Thymus (tissue), 11 donors: ENCODE data around the gene CCDC8. TPM values are rescaled to one million over a fixed set of nuclear protein-coding genes. Genes with fewer than 3 reads are reported as not detected.
A peak's percentile ranks its signal among the peaks of the same experiment; 100 is the strongest.

Source experiments
- DNase-seq, 9 donors: peaks; one replicate each; pipeline ENCODE4 v3.0.0-alpha.2; 2013; ENCODE audit warnings: low spot score in 9 of 9, low read depth in 6 of 9, missing footprints in 1 of 9
- H3K27ac ChIP-seq, 2 donors: one replicate each; pipeline ENCODE4 v1.5.1; 2013; ENCODE audit warnings: control low read depth in 1 of 2, low read depth in 1 of 2, low read length in 1 of 2, mild to moderate bottlenecking in 1 of 2, moderate library complexity in 1 of 2
- H3K27me3 ChIP-seq, 2 donors: one replicate each; pipeline ENCODE4 v1.5.1; 2013; ENCODE audit warnings: low read length in 1 of 2; ENCODE audit not compliant: control insufficient read depth in 2 of 2, insufficient read depth in 1 of 2
- H3K36me3 ChIP-seq, 2 donors: one replicate each; pipeline ENCODE4 v1.5.1; 2013; ENCODE audit warnings: low read length in 1 of 2, mild to moderate bottlenecking in 1 of 2, moderate library complexity in 1 of 2; ENCODE audit not compliant: control insufficient read depth in 2 of 2, insufficient read depth in 2 of 2
- H3K4me1 ChIP-seq, 2 donors: one replicate each; pipeline ENCODE4 v1.5.1; 2013; ENCODE audit warnings: low read length in 2 of 2; ENCODE audit not compliant: control insufficient read depth in 2 of 2, insufficient read depth in 2 of 2
- H3K4me3 ChIP-seq, 2 donors: one replicate each; pipeline ENCODE4 v1.5.1; 2013; ENCODE audit warnings: low read length in 2 of 2, control low read depth in 1 of 2, mild to moderate bottlenecking in 1 of 2
- H3K9me3 ChIP-seq, 2 donors: one replicate each; pipeline ENCODE4 v1.5.1; 2013; ENCODE audit warnings: low read length in 1 of 2, mild to moderate bottlenecking in 1 of 2; ENCODE audit not compliant: control insufficient read depth in 2 of 2, insufficient read depth in 1 of 2
- WGBS: extraction: QIAGEN DNeasy Blood & Tissue Kit; methylation state at CpG from one replicate; pipeline ENCODE4 v1.1.7; 2013; 5-methylcytosine and 5-hydroxymethylcytosine counted together
- polyA plus RNA-seq: library from polyadenylated mRNA; stranded (reverse); fragments of 200-250 nt; gene quantifications from one replicate; pipeline ENCODE4 v1.2.3, GENCODE V29; 2013
- total RNA-seq: library from RNA; stranded (reverse); fragments of 120-200 nt; gene quantifications from one replicate; pipeline ENCODE4 v1.2.4, GENCODE V29; 2013
- donor health status: healthy.

The CCDC8 gene
- total and polyA plus RNA-seq, 2 donors = 8.6 to 10.3 TPM

DNA sequence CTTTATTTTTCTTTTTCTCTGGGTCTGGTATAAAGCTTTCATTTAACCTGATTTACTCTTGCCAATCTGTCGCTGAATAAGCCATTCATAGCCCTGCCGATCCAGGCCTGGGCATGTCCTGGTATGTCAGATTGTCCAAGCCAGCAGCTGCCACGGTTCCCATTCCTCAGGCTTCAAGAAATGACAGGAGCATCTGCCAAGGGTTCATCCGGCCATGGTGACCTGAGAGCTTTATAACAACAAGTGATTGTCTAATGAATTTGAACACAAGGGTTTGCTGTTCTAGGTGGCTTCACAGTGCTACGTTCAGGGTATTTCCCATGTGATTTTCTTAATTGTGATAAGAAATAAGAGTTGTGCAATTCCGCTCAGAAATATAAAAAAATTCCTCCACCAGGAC is 38.0 kb upstream of the CCDC8 start:
- no peaks in the 10 kb centered on the region for H3K36me3 ChIP-seq
- no peaks in the 10 kb centered on the region for H3K9me3 ChIP-seq
- H3K4me3 ChIP-seq = no peak overlapping the region
- peaks cover 0 to 6% of the 10 kb centered on the region in 2 donors for H3K27me3 ChIP-seq
- 87% methylated on average over 6 of the region's 6 CpGs for WGBS
- no peak for DNase-seq
- H3K4me1 ChIP-seq = no peaks in the 10 kb centered on the region
- H3K27ac ChIP-seq = no peak overlapping the region

DNA sequence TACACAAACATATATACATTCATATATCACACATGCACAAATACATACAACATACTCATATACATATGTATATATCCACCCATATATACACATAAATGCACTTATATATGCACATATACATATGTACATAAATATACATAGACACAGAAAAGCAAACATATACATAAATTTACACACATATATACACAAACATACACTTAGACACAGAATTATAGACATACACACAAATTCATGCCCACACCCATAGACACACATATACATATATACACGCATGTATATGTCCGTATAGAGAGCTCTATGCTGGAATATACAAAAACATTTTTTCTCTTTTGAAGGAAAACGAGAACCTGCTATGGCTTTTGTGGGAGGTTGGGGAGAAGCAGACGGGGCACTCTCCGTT is 37.4 kb upstream of the CCDC8 start:
- DNase-seq = no peak
- 80% methylated on average over 5 of the region's 5 CpGs for WGBS
- Histone ChIP-seq H3K4me1 (no peaks in the 10 kb centered on the region), H3K27me3 (peaks cover 0 to 6% of the 10 kb centered on the region in 2 donors), H3K9me3 (no peaks in the 10 kb centered on the region), H3K27ac (peak overlapping the region in 1 of 2 donors; percentile 17), H3K4me3 (no peak overlapping the region), H3K36me3 (no peaks in the 10 kb centered on the region)

DNA sequence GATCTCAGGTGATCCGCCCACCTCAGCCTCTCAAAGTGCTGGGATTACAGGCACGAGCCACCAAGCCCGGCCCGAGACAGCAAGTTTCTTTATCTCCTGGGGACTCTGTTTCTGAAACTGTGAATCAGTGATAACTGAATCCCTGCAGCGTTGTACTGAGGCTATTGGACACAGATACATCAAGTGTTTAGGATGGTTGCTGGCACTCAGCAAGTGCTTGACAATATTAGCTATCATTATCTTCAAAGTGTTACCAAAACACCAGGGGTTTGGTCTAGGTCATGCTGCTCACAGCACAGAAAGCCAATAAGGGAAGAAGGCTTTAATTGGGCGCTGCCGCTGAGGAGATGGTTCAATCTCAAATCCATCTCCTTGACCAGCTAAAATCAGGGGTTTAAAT is 35.9 kb upstream of the CCDC8 start:
- H3K4me1 ChIP-seq = no peaks in the 10 kb centered on the region
- H3K27ac ChIP-seq = peak overlapping the region; percentile 17 to 42
- H3K27me3 ChIP-seq = peaks cover 0 to 6% of the 10 kb centered on the region in 2 donors
- no peak overlapping the region for H3K4me3 ChIP-seq
- H3K36me3 ChIP-seq = no peaks in the 10 kb centered on the region
- no peaks in the 10 kb centered on the region for H3K9me3 ChIP-seq
- no peak for DNase-seq
- 68% methylated on average over 7 of the region's 7 CpGs for WGBS

DNA sequence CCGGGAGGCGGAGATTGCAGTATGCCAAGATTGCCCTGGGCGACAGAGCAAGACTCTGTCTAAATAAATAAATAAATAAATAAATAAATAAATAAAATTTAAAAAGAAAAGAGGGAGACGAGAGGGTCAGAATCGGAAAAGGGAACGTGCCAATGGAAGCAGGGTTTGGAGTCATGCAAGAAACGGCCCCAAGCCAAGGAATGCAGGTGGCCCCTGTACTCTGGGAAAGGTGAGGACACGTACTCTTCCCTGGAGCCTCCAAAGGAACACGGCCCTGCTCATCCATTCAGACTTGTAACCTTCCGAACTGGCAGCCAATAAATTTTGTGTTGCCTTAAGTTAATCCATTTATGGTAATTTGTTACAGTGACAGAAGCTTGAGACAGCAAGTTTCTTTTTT is 35.2 kb upstream of the CCDC8 start:
- no peaks in the 10 kb centered on the region for H3K9me3 ChIP-seq
- H3K4me1 ChIP-seq = no peaks in the 10 kb centered on the region
- WGBS = 97% methylated on average over 10 of the region's 10 CpGs
- DNase-seq = no peak
- H3K4me3 ChIP-seq = no peak overlapping the region
- H3K27me3 ChIP-seq = peaks cover 0 to 6% of the 10 kb centered on the region in 2 donors
- H3K27ac ChIP-seq = no peak overlapping the region
- no peaks in the 10 kb centered on the region for H3K36me3 ChIP-seq

DNA sequence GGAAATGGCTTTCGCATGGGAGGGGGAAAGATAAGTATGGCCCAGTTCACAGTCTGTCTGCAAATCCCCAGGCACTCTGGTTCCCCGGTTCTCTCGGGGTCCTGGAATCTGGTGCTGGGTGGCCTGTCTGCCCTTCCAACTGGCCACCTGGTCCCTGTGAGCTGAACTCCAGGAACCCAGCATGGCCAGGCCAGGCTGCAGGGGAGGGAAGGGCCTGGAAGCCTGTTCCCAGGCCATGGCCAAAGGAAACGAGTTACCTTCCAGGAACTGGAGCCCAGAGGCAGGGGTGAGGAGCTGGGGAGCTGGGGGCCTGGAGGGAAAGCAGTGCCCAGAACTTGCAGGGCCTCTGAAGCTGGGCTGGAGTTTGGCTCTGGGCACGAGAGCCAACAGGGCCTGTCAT is 34.5 kb upstream of the CCDC8 start:
- H3K27me3 ChIP-seq = peaks cover 0 to 6% of the 10 kb centered on the region in 2 donors
- H3K9me3 ChIP-seq = no peaks in the 10 kb centered on the region
- 72% methylated on average over 5 of the region's 5 CpGs for WGBS
- H3K4me1 ChIP-seq = no peaks in the 10 kb centered on the region
- H3K27ac ChIP-seq = no peak overlapping the region
- no peak for DNase-seq
- no peak overlapping the region for H3K4me3 ChIP-seq
- no peaks in the 10 kb centered on the region for H3K36me3 ChIP-seq

DNA sequence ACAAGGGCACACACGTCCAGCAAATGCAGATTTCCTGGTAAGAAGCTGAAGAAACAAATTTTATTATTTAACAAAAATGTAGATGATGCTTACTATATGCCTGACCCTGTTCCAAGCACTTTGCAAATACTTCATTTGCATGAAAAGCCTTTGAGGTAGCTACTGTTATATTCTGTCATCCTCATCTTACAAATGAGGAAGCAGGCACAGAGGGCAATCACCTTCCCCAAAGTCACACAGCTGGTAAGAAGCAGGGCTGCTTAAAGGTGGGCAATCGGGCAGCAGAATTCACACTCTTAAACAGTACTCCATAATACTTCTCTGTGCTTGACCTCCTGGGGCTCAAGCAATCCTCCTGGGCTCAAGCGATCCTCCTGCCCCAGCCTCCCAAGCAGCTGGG is 33.6 kb upstream of the CCDC8 start:
- Histone ChIP-seq H3K36me3 (no peaks in the 10 kb centered on the region), H3K27ac (no peak overlapping the region), H3K4me1 (no peaks in the 10 kb centered on the region), H3K27me3 (peaks cover 0 to 6% of the 10 kb centered on the region in 2 donors), H3K4me3 (no peak overlapping the region), H3K9me3 (no peaks in the 10 kb centered on the region)
- no peak for DNase-seq
- WGBS = 51% methylated on average over 3 of the region's 3 CpGs

DNA sequence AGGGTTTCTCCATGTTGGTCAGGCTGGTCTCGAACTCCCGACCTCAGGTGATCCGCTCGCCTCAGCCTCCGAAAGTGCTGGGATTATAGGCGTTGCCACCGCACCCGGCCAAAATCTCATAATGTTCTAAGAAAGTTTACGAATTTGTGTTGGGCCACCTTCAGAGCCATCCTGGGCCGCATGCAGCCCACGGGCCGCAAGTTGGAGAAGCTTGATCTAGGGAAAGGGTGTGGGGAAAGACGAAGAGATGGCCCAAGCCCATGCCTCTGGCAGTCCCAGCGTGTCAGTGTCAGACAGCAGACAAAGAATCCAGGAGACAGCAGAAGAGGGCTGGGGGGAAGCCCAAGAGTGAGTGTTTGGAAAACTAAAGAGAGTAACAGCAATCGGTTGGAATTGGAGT is 32.7 kb upstream of the CCDC8 start:
- Histone ChIP-seq H3K36me3 (no peaks in the 10 kb centered on the region), H3K4me1 (no peaks in the 10 kb centered on the region), H3K4me3 (no peak overlapping the region), H3K9me3 (no peaks in the 10 kb centered on the region), H3K27me3 (peaks cover 0 to 4% of the 10 kb centered on the region in 2 donors), H3K27ac (no peak overlapping the region)
- DNase-seq = no peak
- WGBS = 90% methylated on average over 15 of the region's 15 CpGs

DNA sequence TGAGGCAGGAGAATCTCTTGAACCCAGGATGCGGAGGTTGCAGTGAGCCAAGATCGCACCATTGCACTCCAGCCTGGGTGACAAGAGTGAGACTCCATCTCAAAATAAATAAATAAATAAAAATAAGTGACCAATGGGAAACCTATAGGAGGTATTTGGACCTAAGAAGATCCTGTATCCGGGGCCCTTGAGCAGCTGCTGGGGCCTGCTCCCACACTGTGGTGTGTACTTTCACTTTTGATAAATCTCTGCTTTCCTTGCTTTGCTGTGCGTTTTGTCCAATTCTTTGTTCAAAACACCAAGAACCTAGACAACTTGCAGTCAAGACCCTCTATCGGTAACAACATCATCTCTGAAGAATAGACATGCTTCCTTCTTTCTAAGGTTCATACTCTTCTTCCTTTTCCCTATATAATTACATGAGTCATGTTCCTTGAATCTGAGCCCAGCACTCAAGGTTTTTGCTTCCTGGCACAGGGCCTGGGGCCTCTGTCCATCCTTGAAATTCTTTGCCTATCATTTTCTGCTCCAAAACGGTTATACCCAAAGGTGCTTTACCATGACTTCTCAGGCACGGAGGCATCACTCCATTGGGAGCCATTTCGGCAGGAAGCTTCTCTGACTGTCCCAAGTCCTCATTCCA is 29.6 kb upstream of the CCDC8 start:
- no peak overlapping the region for H3K4me3 ChIP-seq
- no peaks in the 10 kb centered on the region for H3K9me3 ChIP-seq
- H3K27me3 ChIP-seq = peaks cover 0 to 2% of the 10 kb centered on the region in 2 donors
- WGBS = 72% methylated on average over 8 of the region's 8 CpGs
- no peaks in the 10 kb centered on the region for H3K4me1 ChIP-seq
- no peak overlapping the region for H3K27ac ChIP-seq
- DNase-seq = no peak
- H3K36me3 ChIP-seq = no peaks in the 10 kb centered on the region

DNA sequence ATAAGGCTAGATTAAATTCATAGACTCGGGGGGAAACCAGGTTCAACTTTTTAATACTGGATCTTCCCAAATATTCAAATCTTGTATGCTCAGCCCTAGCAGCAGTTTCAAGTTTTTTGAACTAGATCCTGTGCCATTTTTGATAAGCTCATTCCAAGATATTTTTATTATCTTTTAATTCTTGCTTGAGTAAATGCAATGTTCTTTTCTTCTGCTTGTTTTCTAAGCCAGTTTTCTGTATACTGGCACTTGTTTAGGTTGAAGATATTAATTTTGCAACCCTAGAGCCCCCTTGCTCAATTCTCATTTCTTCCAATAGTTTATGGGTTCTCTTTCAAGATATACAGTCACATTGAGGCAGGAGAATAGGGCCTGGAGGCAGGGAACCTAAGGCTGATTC is 28.5 kb upstream of the CCDC8 start:
- Histone ChIP-seq H3K4me1 (no peaks in the 10 kb centered on the region), H3K27ac (no peak overlapping the region), H3K4me3 (no peak overlapping the region), H3K36me3 (no peaks in the 10 kb centered on the region), H3K27me3 (no peaks in the 10 kb centered on the region), H3K9me3 (no peaks in the 10 kb centered on the region)
- no peak for DNase-seq
- WGBS = 60% methylated on average over 1 of the region's 1 CpG
